ENCODE measurements around the gene ANKRD13D.

ANKRD13D gene

GRCh38 chr11:67323526-67323925 is 34.4 kb downstream of the ANKRD13D start:
- peaks cover 0 to 3% (median 0%) of the 10 kb centered on the region in 11 experiments; a peak in 3 of 22 replicates for H3K27me3 ChIP-seq
- H3K36me3 ChIP-seq = peaks cover 0 to 7% (median 0%) of the 10 kb centered on the region in 11 experiments; a peak in 2 of 22 replicates
- no peak overlapping the region for H3K9ac ChIP-seq
- H3K4me1 ChIP-seq = peaks cover 5 to 13% (median 7%) of the 10 kb centered on the region in 10 experiments; a peak in 18 of 20 replicates
- no peak overlapping the region for H3K27ac ChIP-seq
- H3K4me2 ChIP-seq = no peak overlapping the region
- no peaks in the 10 kb centered on the region for H3K9me3 ChIP-seq (replicated peaks in 1 of 11)
- TF ChIP-seq Cebpa-rat (IDR thresholded peaks at IDR 0.05) = no peak
- H3K4me3 ChIP-seq = no peak overlapping the region
- no peaks in the 10 kb centered on the region for H4K20me1 ChIP-seq

- Histone ChIP-seq H3K9me3 (replicated peaks in 1 of 11) (peaks cover 0 to 3% (median 0%) of the 10 kb centered on the region in 11 experiments; a peak in 2 of 22 replicates), H3K36me3 (0 out of 22 replicates have a peak, but pooled peaks cover 0 to 4% (median 0%) of the 10 kb centered on the region in 11 experiments), H3K4me1 (no peaks in the 10 kb centered on the region), H3K27me3 (no peaks in the 10 kb centered on the region), H3K4me2 (no peak overlapping the region), H3K27ac (no peak overlapping the region), H4K20me1 (no peaks in the 10 kb centered on the region), H3K4me3 (no peak overlapping the region), H3K9ac (no peak overlapping the region)
- no peak for TF ChIP-seq Cebpa-rat (IDR thresholded peaks at IDR 0.05)
Observed at GRCh38 chr11:67332081-67332691, 43.1 kb downstream of the ANKRD13D start.

GRCh38 chr11:67337257-67337656 is 48.2 kb downstream of the ANKRD13D start:
- Histone ChIP-seq H3K4me3 (no peak overlapping the region), H3K9me3 (replicated peaks in 1 of 11) (peaks cover 0 to 10% (median 5%) of the 10 kb centered on the region in 11 experiments; a peak in 15 of 22 replicates), H3K9ac (no peak overlapping the region), H4K20me1 (no peaks in the 10 kb centered on the region), H3K4me2 (no peak overlapping the region), H3K27me3 (no peaks in the 10 kb centered on the region), H3K36me3 (peaks cover 0 to 4% (median 0%) of the 10 kb centered on the region in 11 experiments; a peak in 1 of 22 replicates), H3K27ac (no peak overlapping the region), H3K4me1 (no peaks in the 10 kb centered on the region)
- TF ChIP-seq Cebpa-rat (IDR thresholded peaks at IDR 0.05) = no peak

- Histone ChIP-seq H3K4me3 (no peak overlapping the region), H3K4me1 (peaks cover 20 to 47% (median 33%) of the 10 kb centered on the region in 10 experiments), H3K4me2 (peak overlapping the region; percentile 13 to 62 (median 23); a peak in 11 of 22 replicates), H3K36me3 (peaks cover 0 to 4% (median 0%) of the 10 kb centered on the region in 11 experiments; a peak in 1 of 22 replicates), H3K27ac (no peak overlapping the region), H3K9me3 (replicated peaks in 1 of 11) (peaks cover 0 to 12% (median 8%) of the 10 kb centered on the region in 11 experiments; a peak in 17 of 22 replicates), H3K9ac (no peak overlapping the region; a peak in 1 of 22 replicates), H4K20me1 (no peaks in the 10 kb centered on the region), H3K27me3 (no peaks in the 10 kb centered on the region)
- no peak for TF ChIP-seq Cebpa-rat (IDR thresholded peaks at IDR 0.05)
Observed at GRCh38 chr11:67344264-67344663, 55.2 kb downstream of the ANKRD13D start.

GRCh38 chr11:67345247-67345919 is 56.3 kb downstream of the ANKRD13D start:
- Histone ChIP-seq H3K4me1 (peaks cover 20 to 59% (median 44%) of the 10 kb centered on the region in 10 experiments), H3K4me3 (no peak overlapping the region), H3K27me3 (no peaks in the 10 kb centered on the region), H4K20me1 (no peaks in the 10 kb centered on the region), H3K27ac (no peak overlapping the region), H3K36me3 (peaks cover 0 to 4% (median 0%) of the 10 kb centered on the region in 11 experiments; a peak in 1 of 22 replicates), H3K9ac (peak overlapping the region in 2 of 11 experiments; percentile 4 to 12; a peak in 2 of 22 replicates), H3K4me2 (peak overlapping the region in 7 of 11 experiments; percentile 3 to 62 (median 36); a peak in 11 of 22 replicates), H3K9me3 (replicated peaks in 1 of 11) (peaks cover 0 to 12% (median 8%) of the 10 kb centered on the region in 11 experiments; a peak in 17 of 22 replicates)
- TF ChIP-seq Cebpa-rat (IDR thresholded peaks at IDR 0.05) = no peak

- H3K4me1 ChIP-seq = peaks cover 28 to 67% (median 51%) of the 10 kb centered on the region in 10 experiments
- peak overlapping the region in 9 of 11 experiments; percentile 11 to 40 (median 17); a peak in 11 of 22 replicates for H3K4me2 ChIP-seq
- H3K27me3 ChIP-seq = no peaks in the 10 kb centered on the region
- H3K4me3 ChIP-seq = no peak overlapping the region
- peaks cover 0 to 4% (median 0%) of the 10 kb centered on the region in 11 experiments; a peak in 1 of 22 replicates for H3K36me3 ChIP-seq
- no peak overlapping the region for H3K9ac ChIP-seq
- TF ChIP-seq Cebpa-rat (IDR thresholded peaks at IDR 0.05) = no peak
- peaks cover 0 to 6% (median 0%) of the 10 kb centered on the region in 11 experiments; a peak in 2 of 22 replicates for H4K20me1 ChIP-seq
- peaks cover 0 to 12% (median 8%) of the 10 kb centered on the region in 11 experiments; a peak in 17 of 22 replicates for H3K9me3 ChIP-seq (replicated peaks in 1 of 11)
- H3K27ac ChIP-seq = no peak overlapping the region
Observed at GRCh38 chr11:67345920-67346819, 57.1 kb downstream of the ANKRD13D start.

GRCh38 chr11:67347964-67348749 is 59.1 kb downstream of the ANKRD13D start:
- Histone ChIP-seq H3K36me3 (no peaks in the 10 kb centered on the region), H3K27me3 (no peaks in the 10 kb centered on the region), H4K20me1 (peaks cover 0 to 6% (median 0%) of the 10 kb centered on the region in 11 experiments; a peak in 2 of 22 replicates), H3K4me2 (no peak overlapping the region), H3K4me3 (no peak overlapping the region), H3K9ac (peak overlapping the region in 2 of 11 experiments; percentile 16 to 24; a peak in 1 of 22 replicates), H3K9me3 (replicated peaks in 1 of 11) (no peaks in the 10 kb centered on the region), H3K27ac (no peak overlapping the region), H3K4me1 (peaks cover 43 to 81% (median 69%) of the 10 kb centered on the region in 10 experiments)
- TF ChIP-seq Cebpa-rat (IDR thresholded peaks at IDR 0.05) = no peak

- Histone ChIP-seq H4K20me1 (peaks cover 0 to 6% (median 0%) of the 10 kb centered on the region in 11 experiments; a peak in 2 of 22 replicates), H3K4me1 (peaks cover 43 to 79% (median 71%) of the 10 kb centered on the region in 10 experiments), H3K9me3 (replicated peaks in 1 of 11) (no peaks in the 10 kb centered on the region), H3K4me2 (peak overlapping the region in 2 of 11 experiments; percentile 3 to 18; a peak in 1 of 22 replicates), H3K4me3 (no peak overlapping the region), H3K27me3 (no peaks in the 10 kb centered on the region), H3K9ac (peak overlapping the region in 2 of 11 experiments; percentile 15 to 16; a peak in 1 of 22 replicates), H3K27ac (no peak overlapping the region), H3K36me3 (no peaks in the 10 kb centered on the region)
- no peak for TF ChIP-seq Cebpa-rat (IDR thresholded peaks at IDR 0.05)
Observed at GRCh38 chr11:67349036-67349435, 59.9 kb downstream of the ANKRD13D start.
